Stimulated activated CD8-positive, alpha-beta memory T cell treated with anti-CD3 and anti-CD28 coated beads, Interleukin-7, amount 100 ng/mL, for 4 hours (primary cell): ENCODE measurements around the gene SYT1.
"Not testable (repeated sequence)": the region's sequence is repeated elsewhere in the genome, so short reads cannot be mapped to it uniquely, and the experiment has no call there.

Experiments used
- DNase-seq, 2 donors: peaks; one replicate each; pipeline ENCODE4 v3.0.0-alpha.2; 2020; ENCODE audit warnings: low read depth in 2 of 2

SYT1 gene

GRCh38 chr12:79141776-79142175, 277.2 kb downstream of the SYT1 start:
- DNase-seq, result no peak

GRCh38 chr12:79143803-79144202, 279.2 kb downstream of the SYT1 start:
- no peak for DNase-seq

- no peak for DNase-seq
Observed at GRCh38 chr12:79151956-79152355, 287.4 kb downstream of the SYT1 start.

- DNase-seq, result no peak
Observed at GRCh38 chr12:79155683-79156082, 291.1 kb downstream of the SYT1 start.

- DNase-seq, result no peak
Observed at GRCh38 chr12:79156846-79157463, 292.4 kb downstream of the SYT1 start.

- no peak for DNase-seq
Observed at GRCh38 chr12:79161249-79161934, 296.8 kb downstream of the SYT1 start.

GRCh38 chr12:79162147-79162772, 297.7 kb downstream of the SYT1 start:
- DNase-seq, result no peak

GRCh38 chr12:79162948-79163347, 298.4 kb downstream of the SYT1 start:
- no peak for DNase-seq

- DNase-seq, result no peak
Observed at GRCh38 chr12:79164890-79165289, 300.3 kb downstream of the SYT1 start.

- no peak for DNase-seq
Observed at GRCh38 chr12:79168687-79169086, 304.1 kb downstream of the SYT1 start.

GRCh38 chr12:79174626-79175025, 310.1 kb downstream of the SYT1 start:
- DNase-seq, result no peak

- DNase-seq, result no peak
Observed at GRCh38 chr12:79183003-79183402, 318.4 kb downstream of the SYT1 start.

GRCh38 chr12:79183926-79184325, 319.4 kb downstream of the SYT1 start:
- no peak for DNase-seq

- DNase-seq, result no peak
Observed at GRCh38 chr12:79186506-79186905, 321.9 kb downstream of the SYT1 start.

GRCh38 chr12:79187032-79187431, 322.5 kb downstream of the SYT1 start:
- DNase-seq, result no peak

GRCh38 chr12:79191391-79191790, 326.8 kb downstream of the SYT1 start:
- no peak for DNase-seq

GRCh38 chr12:79194595-79194994, 330.0 kb downstream of the SYT1 start:
- DNase-seq, result no peak

- no peak for DNase-seq
Observed at GRCh38 chr12:79199166-79199565, 334.6 kb downstream of the SYT1 start.

GRCh38 chr12:79200176-79200575, 335.6 kb downstream of the SYT1 start:
- DNase-seq, result no peak

- DNase-seq, result no peak
Observed at GRCh38 chr12:79203058-79203647, 338.6 kb downstream of the SYT1 start.

GRCh38 chr12:79206871-79207270, 342.3 kb downstream of the SYT1 start:
- no peak for DNase-seq

- not testable (repeated sequence) for DNase-seq
Observed at GRCh38 chr12:79210403-79210802, 345.8 kb downstream of the SYT1 start.

GRCh38 chr12:79217306-79217705, 352.7 kb downstream of the SYT1 start:
- DNase-seq, result no peak
